HG02870 (cell line): Measurements from ENCODE around the gene SORCS3.

ENCODE experiments used
- ATAC-seq: cut with Tn5 transposase; IDR thresholded peaks from one replicate; pipeline ENCODE4 v1.9.1; 2021; ENCODE audit warnings: mild to moderate bottlenecking, moderate library complexity; ENCODE audit not compliant: unreplicated experiment

SORCS3 gene

GRCh38 chr10:104643303-104643663 is 2.2 kb downstream of the SORCS3 start:
- ATAC-seq, result no peak

- ATAC-seq, result no peak
Observed at GRCh38 chr10:104646146-104646545, 5.1 kb downstream of the SORCS3 start.

GRCh38 chr10:104648421-104648820 is 7.3 kb downstream of the SORCS3 start:
- ATAC-seq, result no peak

GRCh38 chr10:104650072-104650471 is 9.0 kb downstream of the SORCS3 start:
- no peak for ATAC-seq

GRCh38 chr10:104650635-104651331 is 9.7 kb downstream of the SORCS3 start:
- ATAC-seq, result no peak

- ATAC-seq, result no peak
Observed at GRCh38 chr10:104657036-104657435, 15.9 kb downstream of the SORCS3 start.

GRCh38 chr10:104657457-104657856 is 16.4 kb downstream of the SORCS3 start:
- ATAC-seq, result no peak

GRCh38 chr10:104658067-104658466 is 17.0 kb downstream of the SORCS3 start:
- ATAC-seq, result no peak

- ATAC-seq, result no peak
Observed at GRCh38 chr10:104659809-104660208, 18.7 kb downstream of the SORCS3 start.

- no peak for ATAC-seq
Observed at GRCh38 chr10:104663076-104663475, 22.0 kb downstream of the SORCS3 start.

- no peak for ATAC-seq
Observed at GRCh38 chr10:104663563-104663962, 22.5 kb downstream of the SORCS3 start.

GRCh38 chr10:104664205-104664604 is 23.1 kb downstream of the SORCS3 start:
- no peak for ATAC-seq

- no peak for ATAC-seq
Observed at GRCh38 chr10:104665174-104665573, 24.1 kb downstream of the SORCS3 start.

GRCh38 chr10:104666106-104666505 is 25.0 kb downstream of the SORCS3 start:
- no peak for ATAC-seq

GRCh38 chr10:104676874-104677273 is 35.8 kb downstream of the SORCS3 start:
- ATAC-seq, result no peak

GRCh38 chr10:104678658-104679057 is 37.6 kb downstream of the SORCS3 start:
- ATAC-seq, result no peak

GRCh38 chr10:104680467-104681401 is 39.6 kb downstream of the SORCS3 start:
- no peak for ATAC-seq

GRCh38 chr10:104681485-104681884 is 40.4 kb downstream of the SORCS3 start:
- ATAC-seq, result no peak

GRCh38 chr10:104683567-104683966 is 42.5 kb downstream of the SORCS3 start:
- no peak for ATAC-seq

GRCh38 chr10:104686829-104687228 is 45.7 kb downstream of the SORCS3 start:
- ATAC-seq, result no peak

- ATAC-seq, result no peak
Observed at GRCh38 chr10:104688251-104689042, 47.4 kb downstream of the SORCS3 start.
